Keratinocyte (primary cell): ENCODE measurements around the gene RFTN1. TPM values are rescaled to one million over a fixed set of nuclear protein-coding genes. Genes with fewer than 3 reads are reported as not detected.

ENCODE experiments used
- DNase-seq: peaks from one replicate; pipeline ENCODE4 v3.0.0-alpha.2; 2011; ENCODE audit warnings: low read depth, missing footprints, low spot score
- FAIRE-seq: peaks from 2 replicates; lab custom pipeline; 2011; peaks lifted over from hg19 to GRCh38; lab: Jason Lieb, UNC
- H2AFZ ChIP-seq: 2 replicates; pipeline ENCODE4 v1.6.0; 2012; ENCODE audit warnings: low read length, control low read depth, inconsistent platforms; ENCODE audit not compliant: control insufficient read depth
- H3K27ac ChIP-seq: 2 replicates; pipeline ENCODE4 v1.5.1; 2011; ENCODE audit warnings: low read length; ENCODE audit not compliant: control insufficient read depth, insufficient read depth
- H3K27me3 ChIP-seq: 3 replicates; pipeline ENCODE4 v1.6.0; 2011; ENCODE audit warnings: low read length; ENCODE audit not compliant: control insufficient read depth, insufficient read depth; ENCODE audit errors: extremely low read depth
- H3K36me3 ChIP-seq, 2 experiments: 2 replicates in 1 of 2; 3 replicates in 1 of 2; pipeline ENCODE4 v1.5.1; 2011; ENCODE audit warnings: low read length in 2 of 2, mild to moderate bottlenecking in 1 of 2; ENCODE audit not compliant: control insufficient read depth in 2 of 2, insufficient read depth in 2 of 2; ENCODE audit errors: extremely low read depth in 1 of 2
- H3K4me1 ChIP-seq: 3 replicates; pipeline ENCODE4 v1.5.1; 2011; ENCODE audit warnings: low read length; ENCODE audit not compliant: control insufficient read depth, insufficient read depth; ENCODE audit errors: extremely low read depth
- H3K4me2 ChIP-seq: 3 replicates; pipeline ENCODE4 v1.6.0; 2011; ENCODE audit warnings: low read depth, low read length; ENCODE audit not compliant: control insufficient read depth, insufficient read depth; ENCODE audit errors: extremely low read depth
- H3K4me3 ChIP-seq, 3 experiments: fragments of 200-600 bp in 1 of 3; sonication (generic) in 1 of 3; 2 replicates in 2 of 3; 3 replicates in 1 of 3; pipeline ENCODE4 v1.5.1; 2011 to 2016; ENCODE audit warnings: low read length in 3 of 3, mild to moderate bottlenecking in 3 of 3, control low read depth in 2 of 3, inconsistent platforms in 1 of 3, low read depth in 1 of 3, mixed read lengths in 1 of 3, mixed run types in 1 of 3, moderate library complexity in 1 of 3; ENCODE audit not compliant: control insufficient read depth in 2 of 3, insufficient read depth in 2 of 3; ENCODE audit errors: extremely low read depth in 1 of 3
- H3K79me2 ChIP-seq: 2 replicates; pipeline ENCODE4 v1.6.0; 2012; ENCODE audit warnings: low read length; ENCODE audit not compliant: control insufficient read depth, insufficient read depth
- H3K9ac ChIP-seq: 3 replicates; pipeline ENCODE4 v1.6.0; 2011; ENCODE audit warnings: low read length; ENCODE audit not compliant: control insufficient read depth, insufficient read depth; ENCODE audit errors: extremely low read depth
- H3K9me1 ChIP-seq: 3 replicates; pipeline ENCODE4 v1.6.0; 2011; ENCODE audit warnings: low read length; ENCODE audit not compliant: control insufficient read depth, insufficient read depth; ENCODE audit errors: extremely low read depth
- H3K9me3 ChIP-seq: 2 replicates; pipeline ENCODE4 v1.5.1; 2012; ENCODE audit warnings: low read depth, low read length; ENCODE audit not compliant: control insufficient read depth
- H4K20me1 ChIP-seq: 3 replicates; pipeline ENCODE4 v1.6.0; 2011; ENCODE audit warnings: low read length; ENCODE audit not compliant: control insufficient read depth, insufficient read depth; ENCODE audit errors: extremely low read depth
- EZH2 ChIP-seq: IDR thresholded peaks from one replicate; pipeline ENCODE4 v1.6.1; 2012; ENCODE audit warnings: inconsistent platforms, mild to moderate bottlenecking, low read length, moderate library complexity
- dilution Hi-C: fragments of 300-500 bp; cut with MboI; formaldehyde crosslinking; loops from one replicate; pipeline ENCODE4 v1.7.0; 2020; ENCODE audit warnings: low sequenced_read_pairs; ENCODE audit not compliant: extremely low pct_ligation_motif_present
- polyA plus RNA-seq, 5 experiments: library from polyadenylated mRNA; depleted of rRNA in 3 of 5; stranded (reverse) in 3 of 5; stranded (forward) in 1 of 5; unstranded in 1 of 5; fragments of >200 nt; gene quantifications; 1 replicate in 1 of 5; 2 replicates in 3 of 5; 3 replicates in 1 of 5; pipeline versions ENCODE4 v1.2.1 to v1.2.3, GENCODE V29; 2011 to 2012; ENCODE audit warnings: missing spikeins in 2 of 5, low read depth in 1 of 5, low replicate concordance in 1 of 5
- TF ChIP-seq, protein P1 (sequence below), 3 experiments: IDR thresholded peaks in 1 of 3; conservative IDR thresholded peaks in 1 of 3; optimal IDR thresholded peaks in 1 of 3; 2 replicates in 2 of 3; 3 replicates in 1 of 3; pipeline versions ENCODE3 to v1.5.1; 2011; ENCODE audit warnings: low read length in 3 of 3, mild to moderate bottlenecking in 3 of 3, moderate library complexity in 2 of 3, control low read depth in 1 of 3, inconsistent platforms in 1 of 3; ENCODE audit not compliant: insufficient read depth in 2 of 3; ENCODE audit errors: extremely low read depth in 1 of 3

RFTN1 gene
- polyA plus RNA-seq, 1 donor (not counting 4 experiments of a cell fraction or from before 2014, with no cell fraction given), result 18.0 TPM

DNA sequence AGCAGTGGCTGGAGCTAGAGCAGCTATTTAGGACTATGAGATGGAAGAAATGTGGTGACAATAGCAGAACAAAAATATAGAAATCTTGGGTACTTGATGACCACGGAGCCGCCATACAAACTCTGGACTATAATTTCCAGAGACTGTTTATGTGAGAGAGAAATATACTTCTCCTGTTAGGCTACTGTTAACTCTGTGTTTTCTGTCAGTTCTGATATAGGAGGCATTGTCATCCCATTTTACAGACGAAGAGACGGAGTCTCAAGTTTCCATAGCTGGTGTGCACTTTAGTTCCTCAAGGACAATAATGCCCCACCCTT, 22.8 kb upstream of the RFTN1 start:
- TF ChIP-seq, protein P1, sequence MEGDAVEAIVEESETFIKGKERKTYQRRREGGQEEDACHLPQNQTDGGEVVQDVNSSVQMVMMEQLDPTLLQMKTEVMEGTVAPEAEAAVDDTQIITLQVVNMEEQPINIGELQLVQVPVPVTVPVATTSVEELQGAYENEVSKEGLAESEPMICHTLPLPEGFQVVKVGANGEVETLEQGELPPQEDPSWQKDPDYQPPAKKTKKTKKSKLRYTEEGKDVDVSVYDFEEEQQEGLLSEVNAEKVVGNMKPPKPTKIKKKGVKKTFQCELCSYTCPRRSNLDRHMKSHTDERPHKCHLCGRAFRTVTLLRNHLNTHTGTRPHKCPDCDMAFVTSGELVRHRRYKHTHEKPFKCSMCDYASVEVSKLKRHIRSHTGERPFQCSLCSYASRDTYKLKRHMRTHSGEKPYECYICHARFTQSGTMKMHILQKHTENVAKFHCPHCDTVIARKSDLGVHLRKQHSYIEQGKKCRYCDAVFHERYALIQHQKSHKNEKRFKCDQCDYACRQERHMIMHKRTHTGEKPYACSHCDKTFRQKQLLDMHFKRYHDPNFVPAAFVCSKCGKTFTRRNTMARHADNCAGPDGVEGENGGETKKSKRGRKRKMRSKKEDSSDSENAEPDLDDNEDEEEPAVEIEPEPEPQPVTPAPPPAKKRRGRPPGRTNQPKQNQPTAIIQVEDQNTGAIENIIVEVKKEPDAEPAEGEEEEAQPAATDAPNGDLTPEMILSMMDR (optimal IDR thresholded peaks at IDR 0.05 in 1 of 3, IDR thresholded peaks at IDR 0.05 in 1 of 3, conservative IDR thresholded peaks at IDR 0.05 in 1 of 3; ENCODE audit: extremely low read depth in 1 of 3, insufficient read depth in 2 of 3, low read length in 3 of 3), result no peak
- TF ChIP-seq EZH2, result no peak
- DNase-seq (no peak), FAIRE-seq (no peak)
- Histone ChIP-seq H3K27ac (no peak overlapping the region), H4K20me1 (no peaks in the 10 kb centered on the region), H3K36me3 (no peaks in the 10 kb centered on the region), H3K9me1 (no peaks in the 10 kb centered on the region), H3K27me3 (peaks cover 37% of the 10 kb centered on the region), H2AFZ (no peak overlapping the region), H3K9me3 (no peaks in the 10 kb centered on the region), H3K4me2 (no peak overlapping the region), H3K4me3 (no peak overlapping the region), H3K4me1 (no peaks in the 10 kb centered on the region), H3K79me2 (no peaks in the 10 kb centered on the region), H3K9ac (no peak overlapping the region)
- dilution Hi-C loops, result no loop called here

DNA sequence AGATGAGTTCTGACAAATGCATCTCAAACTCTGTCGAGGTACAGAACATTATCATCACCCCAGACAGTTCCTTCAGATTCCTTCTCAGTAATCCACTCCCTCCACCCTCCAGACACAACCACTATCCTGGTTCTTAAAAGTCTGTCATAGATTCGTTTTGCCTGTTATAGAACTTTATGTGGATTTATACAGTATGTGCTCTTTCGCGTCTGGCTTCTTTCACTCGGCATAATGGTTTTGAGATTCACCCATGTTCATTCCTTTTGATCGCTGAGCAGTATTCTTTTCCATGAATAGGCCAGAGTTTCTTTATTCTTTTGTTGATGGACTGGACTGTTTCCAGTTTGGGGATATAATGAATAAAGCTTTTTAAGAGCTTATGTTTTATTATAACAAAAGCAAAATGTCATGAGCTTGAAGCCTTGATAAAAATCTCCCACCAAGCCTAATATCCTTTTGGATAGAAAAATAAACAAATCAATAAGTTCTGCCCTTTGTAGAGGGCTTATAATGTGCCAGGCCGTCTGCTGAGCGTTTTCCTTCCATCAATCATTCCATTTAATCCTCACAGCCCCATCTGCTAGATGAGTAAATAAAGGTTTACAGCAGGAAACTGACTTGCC, 21.3 kb upstream of the RFTN1 start:
- H4K20me1 ChIP-seq, result no peaks in the 10 kb centered on the region
- H3K4me2 ChIP-seq, result no peak overlapping the region
- H2AFZ ChIP-seq, result no peak overlapping the region
- peaks cover 46% of the 10 kb centered on the region for H3K27me3 ChIP-seq
- no peaks in the 10 kb centered on the region for H3K36me3 ChIP-seq
- H3K4me3 ChIP-seq, result no peak overlapping the region
- DNase-seq, result no peak
- H3K27ac ChIP-seq, result no peak overlapping the region
- dilution Hi-C loops, result no loop called here
- no peak for FAIRE-seq
- no peaks in the 10 kb centered on the region for H3K4me1 ChIP-seq
- no peak for TF ChIP-seq EZH2
- TF ChIP-seq, protein P1 (optimal IDR thresholded peaks at IDR 0.05 in 1 of 3, IDR thresholded peaks at IDR 0.05 in 1 of 3, conservative IDR thresholded peaks at IDR 0.05 in 1 of 3; ENCODE audit: extremely low read depth in 1 of 3, insufficient read depth in 2 of 3, low read length in 3 of 3), result no peak
- H3K9me1 ChIP-seq, result no peaks in the 10 kb centered on the region
- no peak overlapping the region for H3K9ac ChIP-seq
- H3K9me3 ChIP-seq, result no peaks in the 10 kb centered on the region
- no peaks in the 10 kb centered on the region for H3K79me2 ChIP-seq
